A673 (cell line): ENCODE results near the gene TC2N. TPM values are rescaled to one million over a fixed set of nuclear protein-coding genes. Genes with fewer than 3 reads are reported as not detected.

ENCODE experiments used
- BruUV-seq: library from RNA; stranded (reverse); fragments of 400-500 nt; replicated peaks from 2 replicates; lab custom pipeline; 2021; lab: Mats Ljungman, UMichigan
- CTCF ChIA-PET: fragments of 300-600 bp; sonication (Branson Sonifier 250); formaldehyde crosslinking; loops from one replicate; lab custom pipeline; 2022; ENCODE audit warnings: antibody characterized with exemption; lab: Charles Lee
- POLR2A ChIA-PET: fragments of 300-600 bp; sonication (Branson Sonifier 250); formaldehyde crosslinking; loops from one replicate; lab custom pipeline; 2022; ENCODE audit warnings: antibody characterized with exemption; ENCODE audit not compliant: low non-redundant PET; lab: Charles Lee
- DNase-seq: peaks from one replicate; pipeline ENCODE4 v3.0.0-alpha.2; 2015; ENCODE audit warnings: low spot score
- H3K27ac ChIP-seq: fragments of 200-600 bp; sonication (generic); 2 replicates; pipeline ENCODE4 v1.5.1; 2016; ENCODE audit warnings: mixed run types, low read depth, mild to moderate bottlenecking, mixed read lengths, antibody characterized with exemption, low read length; ENCODE audit not compliant: poor library complexity, severe bottlenecking
- H3K27me3 ChIP-seq: fragments of 200-600 bp; sonication (generic); replicated peaks from 2 replicates; pipeline ENCODE4 v1.6.1; 2017; ENCODE audit warnings: mixed run types, low read depth, mild to moderate bottlenecking, mixed read lengths, antibody characterized with exemption, low read length; ENCODE audit not compliant: insufficient read depth, poor library complexity
- H3K36me3 ChIP-seq: fragments of 200-600 bp; sonication (generic); 2 replicates; pipeline ENCODE4 v1.6.1; 2016; ENCODE audit warnings: mixed run types, mild to moderate bottlenecking, mixed read lengths, antibody characterized with exemption, low read length; ENCODE audit not compliant: insufficient read depth, poor library complexity, severe bottlenecking
- H3K4me1 ChIP-seq: fragments of 200-600 bp; sonication (generic); 2 replicates; pipeline ENCODE4 v1.6.1; 2017; ENCODE audit warnings: mixed run types, mild to moderate bottlenecking, mixed read lengths, antibody characterized with exemption, low read length; ENCODE audit not compliant: insufficient read depth, poor library complexity, severe bottlenecking
- H3K4me3 ChIP-seq: fragments of 200-600 bp; sonication (generic); 2 replicates; pipeline ENCODE4 v1.5.1; 2016; ENCODE audit warnings: low read depth, mixed run types, mild to moderate bottlenecking, mixed read lengths, low read length; ENCODE audit not compliant: poor library complexity, severe bottlenecking
- H3K9me3 ChIP-seq: fragments of 200-600 bp; sonication (generic); 2 replicates; pipeline ENCODE4 v1.6.1; 2016; ENCODE audit warnings: mixed run types, low read depth, mild to moderate bottlenecking, mixed read lengths, antibody characterized with exemption, low read length; ENCODE audit not compliant: poor library complexity, severe bottlenecking
- EZH2 ChIP-seq: fragments of 200-600 bp; sonication (generic); IDR thresholded peaks from 2 replicates; pipeline ENCODE4 v1.6.1; 2017; ENCODE audit warnings: borderline replicate concordance, low read depth, mild to moderate bottlenecking, mixed read lengths, antibody characterized with exemption, low read length; ENCODE audit not compliant: poor library complexity, severe bottlenecking
- intact Hi-C: fragments of 100-400 bp; cut with micrococcal nuclease; formaldehyde crosslinking; loops from one replicate; pipeline ENCODE4 v1.10.0; 2022; ENCODE audit not compliant: unreplicated experiment
- total RNA-seq: library from RNA; stranded (reverse); gene quantifications from 2 replicates; pipeline ENCODE4 v1.2.3, GENCODE V29; 2021
- TF ChIP-seq, protein P1 (sequence below): fragments of 300-800, 200-600 bp; sonication (generic); conservative IDR thresholded peaks from 2 replicates; pipeline ENCODE4 v1.5.1; 2017; ENCODE audit warnings: low read depth, mild to moderate bottlenecking, antibody characterized with exemption, low read length, moderate library complexity, mixed read lengths

TC2N gene
- total RNA-seq, 1 experiment from 2014 or later, result 0.45 TPM

DNA sequence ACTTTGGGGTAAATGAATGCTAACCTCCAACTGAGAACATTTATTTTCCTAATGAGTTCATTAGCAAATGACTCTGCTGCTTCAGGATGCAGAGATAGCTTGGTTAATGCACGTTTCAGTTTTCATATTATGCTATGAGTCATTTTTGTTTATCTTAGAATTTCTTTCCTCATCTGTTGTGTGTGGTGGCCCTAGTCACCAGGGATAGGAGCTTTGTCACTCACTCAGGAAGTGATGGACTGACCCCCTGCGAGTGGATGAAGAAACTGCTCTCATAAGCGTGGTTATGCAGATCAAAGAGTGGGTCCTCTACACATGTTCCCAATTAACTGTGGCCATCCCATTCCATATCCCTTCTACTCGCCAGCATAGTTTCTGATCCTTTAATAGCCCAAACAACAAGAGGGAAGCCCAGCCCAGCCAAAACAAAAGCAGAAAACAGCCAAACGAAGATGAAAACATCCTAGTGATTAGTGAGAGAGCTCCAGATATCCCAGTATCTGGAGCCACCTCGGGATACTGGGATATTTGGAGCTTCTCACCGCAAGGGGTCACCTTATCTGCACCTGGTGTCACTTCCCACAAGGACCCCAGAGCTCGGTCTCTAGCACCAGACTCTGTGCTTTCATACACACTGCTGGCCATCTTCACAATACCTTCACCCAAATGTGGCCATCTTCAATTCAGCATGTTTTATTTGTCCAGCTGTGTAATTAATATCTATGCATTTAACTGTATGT lies 8.6 kb downstream of the TC2N start:
- no peak overlapping the region for H3K27ac ChIP-seq
- peak; percentile 70 for DNase-seq
- no peaks in the 10 kb centered on the region for H3K4me1 ChIP-seq
- no TSS peak for BruUV-seq
- CTCF ChIA-PET, result no interaction called here
- POLR2A ChIA-PET, result no interaction called here
- no peak overlapping the region for H3K4me3 ChIP-seq
- TF ChIP-seq, protein P1, sequence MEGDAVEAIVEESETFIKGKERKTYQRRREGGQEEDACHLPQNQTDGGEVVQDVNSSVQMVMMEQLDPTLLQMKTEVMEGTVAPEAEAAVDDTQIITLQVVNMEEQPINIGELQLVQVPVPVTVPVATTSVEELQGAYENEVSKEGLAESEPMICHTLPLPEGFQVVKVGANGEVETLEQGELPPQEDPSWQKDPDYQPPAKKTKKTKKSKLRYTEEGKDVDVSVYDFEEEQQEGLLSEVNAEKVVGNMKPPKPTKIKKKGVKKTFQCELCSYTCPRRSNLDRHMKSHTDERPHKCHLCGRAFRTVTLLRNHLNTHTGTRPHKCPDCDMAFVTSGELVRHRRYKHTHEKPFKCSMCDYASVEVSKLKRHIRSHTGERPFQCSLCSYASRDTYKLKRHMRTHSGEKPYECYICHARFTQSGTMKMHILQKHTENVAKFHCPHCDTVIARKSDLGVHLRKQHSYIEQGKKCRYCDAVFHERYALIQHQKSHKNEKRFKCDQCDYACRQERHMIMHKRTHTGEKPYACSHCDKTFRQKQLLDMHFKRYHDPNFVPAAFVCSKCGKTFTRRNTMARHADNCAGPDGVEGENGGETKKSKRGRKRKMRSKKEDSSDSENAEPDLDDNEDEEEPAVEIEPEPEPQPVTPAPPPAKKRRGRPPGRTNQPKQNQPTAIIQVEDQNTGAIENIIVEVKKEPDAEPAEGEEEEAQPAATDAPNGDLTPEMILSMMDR, result no peak
- TF ChIP-seq EZH2, result no peak
- intact Hi-C loops, result no loop called here
- H3K9me3 ChIP-seq, result no peaks in the 10 kb centered on the region
- H3K36me3 ChIP-seq, result no peaks in the 10 kb centered on the region
- H3K27me3 ChIP-seq, result peaks cover 6% of the 10 kb centered on the region

DNA sequence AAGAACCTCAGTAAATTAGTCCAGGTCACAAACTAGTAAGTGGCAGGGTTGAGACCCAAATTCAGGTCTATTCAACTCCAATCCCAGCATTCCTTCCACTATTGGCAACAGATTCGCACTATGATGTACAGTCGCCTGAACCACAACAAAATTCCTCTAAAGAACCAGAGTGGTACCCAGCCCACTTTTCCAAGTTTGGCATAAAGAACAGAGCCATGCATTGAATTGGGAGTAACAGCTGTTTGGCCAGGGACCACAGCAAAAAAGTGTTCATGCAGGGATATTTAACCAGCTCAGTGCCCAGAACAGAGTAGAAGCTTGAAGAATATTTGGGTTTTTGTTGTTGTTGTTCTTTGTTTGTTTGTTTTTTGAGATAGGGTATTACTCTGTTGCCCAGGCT lies 9.7 kb downstream of the TC2N start:
- Histone ChIP-seq H3K4me1 (no peaks in the 10 kb centered on the region), H3K4me3 (no peak overlapping the region), H3K27me3 (peaks cover 9% of the 10 kb centered on the region), H3K27ac (no peak overlapping the region), H3K9me3 (no peaks in the 10 kb centered on the region), H3K36me3 (no peaks in the 10 kb centered on the region)
- no TSS peak for BruUV-seq
- intact Hi-C loops, result no loop called here
- DNase-seq, result no peak
- POLR2A ChIA-PET, result no interaction called here
- TF ChIP-seq EZH2, result no peak
- TF ChIP-seq, protein P1, result no peak
- CTCF ChIA-PET, result no interaction called here

DNA sequence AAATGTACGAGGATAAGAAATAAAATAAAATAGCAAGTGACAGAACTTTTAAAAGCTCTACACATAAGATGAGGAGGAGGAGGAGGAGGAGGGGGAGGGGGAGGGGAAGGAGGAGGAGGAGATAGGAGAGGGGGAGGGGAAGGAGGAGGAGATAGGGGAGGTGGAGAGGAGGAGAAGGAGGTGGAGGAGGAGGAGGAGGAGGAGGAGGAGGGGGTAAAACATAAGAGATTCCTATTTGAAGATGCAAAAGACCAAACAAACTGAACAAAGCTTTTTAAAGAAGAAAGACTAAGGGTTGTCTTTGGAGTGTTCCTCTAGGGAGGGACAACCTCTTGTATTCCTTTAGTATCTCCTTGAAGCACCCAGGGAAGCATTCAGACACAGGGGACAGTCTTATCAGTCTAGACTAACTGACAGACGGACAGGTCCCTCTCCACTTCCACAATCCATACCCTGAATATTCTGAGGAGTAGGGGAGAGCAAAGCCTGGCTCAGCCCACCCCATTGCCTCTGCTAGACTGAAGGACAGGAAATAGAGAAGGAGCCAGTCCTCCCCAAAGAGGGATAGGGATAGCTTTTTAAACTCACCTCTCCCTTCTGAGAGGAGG lies 12.9 kb downstream of the TC2N start:
- no peak for DNase-seq

More for the DNA sequence above, 12.9 kb downstream of the TC2N start:
- Histone ChIP-seq H3K9me3 (no peaks in the 10 kb centered on the region), H3K4me1 (no peaks in the 10 kb centered on the region), H3K4me3 (no peak overlapping the region), H3K27me3 (peaks cover 9% of the 10 kb centered on the region), H3K36me3 (no peaks in the 10 kb centered on the region), H3K27ac (no peak overlapping the region)
- ChIA-PET CTCF (no interaction called here), POLR2A (no interaction called here)
- intact Hi-C loops, result no loop called here
- no peak for TF ChIP-seq EZH2
- TF ChIP-seq, protein P1, result no peak
- BruUV-seq, result no TSS peak
